Urothelium cell line (cell line): ENCODE results near the gene OR51G2.
"Not testable (repeated sequence)": the region's sequence is repeated elsewhere in the genome, so short reads cannot be mapped to it uniquely, and the experiment has no call there.

ENCODE experiments used
- DNase-seq: peaks from one replicate; pipeline ENCODE4 v3.0.0; 2011; ENCODE audit warnings: low spot score, mixed read lengths
- FAIRE-seq: peaks from 2 replicates; lab custom pipeline; 2011; peaks lifted over from hg19 to GRCh38; lab: Jason Lieb, UNC

Gene OR51G2

DNA sequence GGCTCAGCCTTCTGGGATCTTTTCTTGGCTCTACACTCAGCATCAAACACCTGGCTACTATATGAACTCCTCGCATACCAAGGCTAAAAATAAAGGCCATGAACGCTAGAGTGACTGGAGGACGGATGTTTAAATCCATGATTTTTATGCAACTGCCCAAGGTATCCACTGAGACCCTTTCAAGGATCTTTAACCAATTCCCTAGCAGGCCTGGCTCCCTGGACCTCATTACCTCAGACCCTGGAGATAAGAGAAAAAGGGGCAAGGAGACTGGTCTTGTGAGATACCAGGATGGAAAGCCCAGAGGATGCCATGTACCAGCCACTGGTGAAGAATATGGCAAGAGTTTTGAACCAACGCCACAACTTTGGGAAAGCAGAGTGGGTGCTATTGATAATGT is at the start of gene OR51G2:
Gene OR51G2 (minus strand): TSS at position 101 of the 400 bp plus-strand sequence. CDS start 3,687 bp downstream, outside the sequence.
- DNase-seq (no peak), FAIRE-seq (no peak)

GRCh38 chr11:4962816-4963215 is 43.7 kb upstream of the OR51G2 start:
- DNase-seq (no peak), FAIRE-seq (no peak)

- DNase-seq = no peak
Observed at GRCh38 chr11:4960877-4961276, 41.7 kb upstream of the OR51G2 start.

DNA sequence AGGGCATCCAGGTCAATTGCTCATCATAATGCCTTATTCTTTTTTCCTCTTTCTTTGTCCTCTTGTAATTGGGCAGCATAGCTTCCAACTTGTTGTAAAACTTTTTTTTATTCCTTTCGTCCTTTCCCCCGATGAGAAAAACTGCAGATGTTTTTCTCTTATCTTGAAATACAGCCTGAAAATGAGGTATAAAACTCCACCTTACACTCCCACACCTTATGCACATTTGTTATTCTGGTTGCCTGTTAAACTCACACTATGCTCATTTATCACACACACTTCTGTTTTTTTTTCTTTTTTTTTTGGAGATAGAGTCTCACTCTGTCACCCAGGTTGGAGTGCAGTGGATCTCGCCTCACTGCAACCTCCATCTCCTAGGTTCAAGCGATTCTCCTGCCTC is 38.2 kb upstream of the OR51G2 start:
- no peak for FAIRE-seq
- DNase-seq = no peak

More at GRCh38 chr11:4960877-4961276, 41.7 kb upstream of the OR51G2 start:
- no peak for FAIRE-seq

DNA sequence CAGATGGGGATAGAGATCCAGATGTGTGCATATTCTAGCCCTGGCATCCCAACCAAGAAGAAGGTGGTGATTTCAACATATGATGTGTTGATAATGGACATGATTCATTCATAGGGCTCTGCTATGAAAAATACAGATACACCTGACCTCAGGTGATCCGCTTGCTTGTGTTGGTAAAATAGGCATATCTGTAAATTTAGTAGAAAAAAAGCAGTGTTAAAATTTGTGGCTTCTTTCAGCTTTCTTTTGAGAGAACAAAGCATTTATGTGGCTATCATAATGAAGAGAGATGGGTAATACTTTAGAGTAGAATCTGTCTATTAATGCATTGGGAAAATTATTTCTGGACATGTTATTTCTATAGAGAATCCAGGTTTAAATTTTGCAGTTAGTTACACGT is 36.5 kb upstream of the OR51G2 start, which contains the start of gene OR51A2:
Gene OR51A2 (minus strand): TSS at position 101 of the 400 bp plus-strand sequence. CDS start 0 bp downstream, at position 101.
- FAIRE-seq, DNase-seq: not testable (repeated sequence)

- DNase-seq (no peak), FAIRE-seq (no peak)
Observed at GRCh38 chr11:4947505-4947904, 28.4 kb upstream of the OR51G2 start, which contains the start of gene OR51A4. Gene OR51A4 (minus strand): TSS chr11:4947605. CDS start chr11:4947100, 505 bp downstream.

GRCh38 chr11:4936745-4937144 is 17.6 kb upstream of the OR51G2 start:
- FAIRE-seq (no peak), DNase-seq (no peak)

DNA sequence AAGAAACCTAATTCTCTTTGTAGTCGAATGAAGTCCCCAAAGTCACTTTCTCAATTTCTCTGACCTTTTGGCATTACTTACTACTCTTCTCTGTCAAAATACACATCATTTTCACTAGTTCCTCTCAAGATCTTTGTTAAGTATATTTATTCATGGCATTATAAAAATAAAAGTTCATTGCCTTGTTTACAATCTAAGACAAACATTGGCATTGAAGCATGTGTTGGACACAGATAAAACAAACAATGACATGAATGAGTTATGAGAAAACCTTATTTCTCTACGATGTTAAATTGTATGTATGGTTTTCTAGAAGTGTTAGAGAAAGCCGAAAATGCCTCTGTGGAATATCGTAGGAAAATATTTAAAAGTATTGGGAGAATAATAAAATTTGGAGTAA is 13.6 kb upstream of the OR51G2 start:
- FAIRE-seq = no peak
- DNase-seq = no peak

DNA sequence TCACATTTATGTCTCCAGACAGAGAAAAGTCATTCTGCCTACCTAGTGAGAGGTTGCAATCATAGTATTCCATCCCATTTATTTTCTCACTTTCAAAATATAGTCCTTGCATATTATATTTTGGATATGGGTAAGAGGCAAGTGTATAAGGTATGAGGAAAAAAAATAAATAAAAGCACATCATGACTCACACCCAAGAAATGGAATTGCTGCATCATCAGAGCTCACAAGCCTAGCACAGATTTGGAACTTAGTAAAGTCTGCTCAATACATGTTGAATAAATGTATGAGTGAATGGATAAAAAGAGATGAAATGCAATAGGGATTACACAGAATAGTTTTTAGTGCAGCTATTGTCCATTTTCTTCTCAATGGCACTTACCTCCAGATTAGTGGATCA is 7.5 kb upstream of the OR51G2 start:
- FAIRE-seq (no peak), DNase-seq (no peak)

DNA sequence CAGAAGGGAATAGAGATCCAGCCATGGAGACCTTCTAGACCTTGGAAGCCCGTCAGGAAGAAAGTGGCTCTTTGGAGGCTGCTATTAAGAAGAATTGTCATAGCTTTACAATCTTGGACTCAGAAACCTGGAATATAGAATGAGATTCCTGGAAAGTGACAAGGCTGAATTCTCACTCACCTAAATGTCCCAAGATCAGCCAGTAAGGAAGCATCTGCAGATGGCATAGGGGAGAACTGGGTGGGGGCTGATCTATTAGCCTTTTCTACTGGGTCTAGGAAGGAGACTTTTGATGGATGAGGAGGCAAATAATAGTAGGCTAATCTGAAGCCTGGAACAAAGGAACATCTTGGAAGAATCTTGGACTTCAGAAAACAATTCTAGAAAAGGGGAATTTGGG is 5.1 kb upstream of the OR51G2 start, which contains the start of gene OR51G1:
Gene OR51G1 (minus strand): TSS at position 101 of the 400 bp plus-strand sequence. CDS start 0 bp downstream, at position 101.
- FAIRE-seq = no peak
- no peak for DNase-seq

DNA sequence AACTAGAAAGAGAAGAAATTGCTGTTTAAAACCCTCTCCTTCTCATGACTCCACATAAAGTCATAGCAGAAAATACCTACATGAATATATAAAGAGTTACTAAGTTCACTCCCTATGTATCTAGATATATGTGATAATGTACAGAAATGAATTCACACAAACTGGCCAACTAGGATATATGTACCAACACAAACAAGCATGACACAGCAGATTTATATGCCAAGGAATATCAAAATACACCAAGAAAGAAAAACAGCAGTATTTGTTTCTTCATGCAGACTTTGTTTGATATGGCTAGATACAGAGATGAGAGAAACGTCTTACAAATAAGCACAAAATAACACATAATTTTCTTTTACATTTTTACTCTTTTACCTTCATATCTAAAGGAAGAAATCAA is 3.2 kb upstream of the OR51G2 start:
- FAIRE-seq = no peak
- no peak for DNase-seq

DNA sequence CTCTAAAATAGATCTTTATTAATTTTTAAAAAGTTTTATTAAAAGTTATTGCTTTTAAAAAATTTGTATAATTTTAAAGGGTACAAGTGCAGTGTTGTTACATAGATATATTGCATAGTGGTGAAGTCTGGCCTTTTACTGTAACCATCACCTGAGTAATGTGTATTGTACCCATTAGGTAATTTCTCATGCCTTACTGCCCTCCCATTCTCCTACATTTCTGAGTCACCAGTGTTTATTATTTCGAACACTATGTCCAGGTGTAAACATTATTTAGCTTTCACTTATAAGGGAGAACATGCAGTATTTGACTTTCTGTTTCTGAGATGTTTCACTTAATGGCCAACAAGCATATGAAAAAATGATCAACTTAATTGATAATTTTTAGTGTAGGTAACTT is 2.6 kb upstream of the OR51G2 start:
- FAIRE-seq = no peak
- DNase-seq = no peak

GRCh38 chr11:4916581-4916980 is 2.6 kb downstream of the OR51G2 start:
- no peak for DNase-seq
- no peak for FAIRE-seq

- DNase-seq (no peak), FAIRE-seq (no peak)
Observed at GRCh38 chr11:4903484-4903883, 15.7 kb downstream of the OR51G2 start, which contains the start of gene OR51A7. Gene OR51A7 (plus strand): TSS chr11:4903783. CDS start chr11:4907370, 3,587 bp downstream.

DNA sequence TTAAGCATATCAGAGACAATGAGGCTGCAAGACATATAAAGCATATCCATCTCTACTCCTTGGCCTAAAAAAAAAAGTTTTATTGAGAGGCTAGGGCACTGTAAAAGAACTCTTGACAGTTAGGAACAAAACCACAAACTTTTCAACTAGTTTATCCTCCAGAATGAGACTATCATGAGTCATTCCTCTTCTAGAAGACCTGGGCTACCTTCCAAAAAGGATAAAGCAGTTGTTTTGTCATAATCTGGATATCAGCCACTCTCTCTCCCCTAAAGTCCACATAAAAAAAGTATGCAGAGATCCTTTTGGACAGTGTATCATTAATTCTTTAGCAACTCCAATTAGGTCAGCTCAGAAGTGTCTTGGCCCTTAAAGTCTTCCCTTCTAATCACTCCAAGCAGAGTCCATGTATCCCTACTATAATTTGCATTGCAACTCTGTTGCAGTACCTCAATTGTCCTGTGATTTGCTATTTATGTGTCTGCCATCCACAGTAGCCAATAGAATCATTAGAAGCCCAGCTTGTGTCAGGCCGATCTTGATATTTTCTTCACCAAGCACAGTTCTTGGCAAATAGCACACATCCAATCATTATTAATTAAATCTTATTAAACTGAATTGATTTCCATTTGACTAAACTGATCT is 27.0 kb downstream of the OR51G2 start:
- peak; percentile 58 for DNase-seq
- FAIRE-seq = no peak

- no peak for FAIRE-seq
- no peak for DNase-seq
Observed at GRCh38 chr11:4890279-4890678, 28.9 kb downstream of the OR51G2 start.

DNA sequence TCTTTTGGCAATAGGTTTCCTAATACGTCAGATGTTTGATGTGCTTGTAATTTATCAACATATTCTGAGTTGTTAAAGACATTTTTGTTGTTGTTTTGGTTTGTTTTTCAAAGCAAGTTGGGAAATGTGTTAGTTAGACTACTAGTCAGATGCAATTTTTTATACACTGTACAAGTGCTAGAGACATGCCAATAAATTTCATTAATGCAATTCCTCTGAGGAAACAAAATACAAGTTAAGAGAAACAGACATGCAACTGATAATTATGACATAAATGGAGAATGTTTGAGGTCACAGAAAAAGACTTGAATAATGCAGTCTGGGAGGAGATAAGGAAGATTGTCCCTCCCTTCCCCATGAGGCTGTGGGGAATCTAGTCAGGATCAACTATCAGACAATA is 31.6 kb downstream of the OR51G2 start:
- no peak for DNase-seq
- no peak for FAIRE-seq

- FAIRE-seq = no peak
- DNase-seq = no peak
Observed at GRCh38 chr11:4886186-4886585, 33.0 kb downstream of the OR51G2 start.

GRCh38 chr11:4884361-4884760 is 34.8 kb downstream of the OR51G2 start:
- no peak for FAIRE-seq

GRCh38 chr11:4882543-4882942 is 36.6 kb downstream of the OR51G2 start:
- no peak for DNase-seq
- FAIRE-seq = no peak

More at GRCh38 chr11:4884361-4884760, 34.8 kb downstream of the OR51G2 start:
- no peak for DNase-seq

GRCh38 chr11:4881860-4882500 is 37.2 kb downstream of the OR51G2 start, which contains the start of gene OR51T1:
Gene OR51T1 (plus strand): TSS chr11:4881900. CDS start chr11:4881900, 0 bp downstream.
- no peak for FAIRE-seq
- DNase-seq = no peak

- DNase-seq = no peak
- FAIRE-seq = no peak
Observed at GRCh38 chr11:4881188-4881587, 38.0 kb downstream of the OR51G2 start.
